Astrocyte of the spinal cord (primary cell): Measurements from ENCODE around the gene P2RY8.

Experiments used
- DNase-seq: peaks from one replicate; pipeline ENCODE4 v3.0.0; 2011; ENCODE audit warnings: low read depth, low spot score
- H3K4me3 ChIP-seq: 2 replicates; pipeline ENCODE4 v1.5.1; 2011; ENCODE audit warnings: low read depth, mild to moderate bottlenecking, low read length, moderate library complexity
- in situ Hi-C: cut with HindIII; loops from 2 replicates; pipeline ENCODE4 v1.10.0; 2017; ENCODE audit warnings: low sequenced_read_pairs
- TF ChIP-seq, protein P1 (sequence below): IDR thresholded peaks from 2 replicates; pipeline ENCODE4 v1.5.1; 2012; ENCODE audit warnings: low read depth, mild to moderate bottlenecking, low read length, inconsistent platforms

Gene P2RY8

GRCh38 chrX:1462110-1462509 lies 74.9 kb downstream of the P2RY8 start:
- TF ChIP-seq, protein P1, sequence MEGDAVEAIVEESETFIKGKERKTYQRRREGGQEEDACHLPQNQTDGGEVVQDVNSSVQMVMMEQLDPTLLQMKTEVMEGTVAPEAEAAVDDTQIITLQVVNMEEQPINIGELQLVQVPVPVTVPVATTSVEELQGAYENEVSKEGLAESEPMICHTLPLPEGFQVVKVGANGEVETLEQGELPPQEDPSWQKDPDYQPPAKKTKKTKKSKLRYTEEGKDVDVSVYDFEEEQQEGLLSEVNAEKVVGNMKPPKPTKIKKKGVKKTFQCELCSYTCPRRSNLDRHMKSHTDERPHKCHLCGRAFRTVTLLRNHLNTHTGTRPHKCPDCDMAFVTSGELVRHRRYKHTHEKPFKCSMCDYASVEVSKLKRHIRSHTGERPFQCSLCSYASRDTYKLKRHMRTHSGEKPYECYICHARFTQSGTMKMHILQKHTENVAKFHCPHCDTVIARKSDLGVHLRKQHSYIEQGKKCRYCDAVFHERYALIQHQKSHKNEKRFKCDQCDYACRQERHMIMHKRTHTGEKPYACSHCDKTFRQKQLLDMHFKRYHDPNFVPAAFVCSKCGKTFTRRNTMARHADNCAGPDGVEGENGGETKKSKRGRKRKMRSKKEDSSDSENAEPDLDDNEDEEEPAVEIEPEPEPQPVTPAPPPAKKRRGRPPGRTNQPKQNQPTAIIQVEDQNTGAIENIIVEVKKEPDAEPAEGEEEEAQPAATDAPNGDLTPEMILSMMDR = no peak
- no peak overlapping the region for H3K4me3 ChIP-seq
- in situ Hi-C loops = no loop called here
- DNase-seq = no peak

DNA sequence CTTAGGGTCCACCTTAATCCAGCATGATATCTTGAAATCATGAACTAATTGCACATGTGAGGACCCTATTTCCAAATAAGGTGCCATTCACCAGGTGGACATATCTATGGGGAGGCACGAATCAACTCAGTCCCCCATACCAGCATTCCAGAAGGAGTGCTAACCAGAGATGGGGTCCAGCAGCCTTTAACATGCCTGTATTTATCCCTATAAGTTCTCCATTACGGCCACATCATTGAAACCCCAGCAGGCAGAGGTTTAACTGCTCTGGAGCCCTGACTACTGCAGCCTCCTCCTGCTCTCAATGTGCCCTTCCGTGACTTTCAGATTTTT lies 81.1 kb downstream of the P2RY8 start:
- in situ Hi-C loops = no loop called here
- no peak for DNase-seq
- H3K4me3 ChIP-seq = no peak overlapping the region
- TF ChIP-seq, protein P1 = no peak

- peak overlapping the region; percentile 67 for H3K4me3 ChIP-seq
- TF ChIP-seq, protein P1 = peak; percentile 96
- in situ Hi-C loops = no loop called here
- peak; percentile 79 for DNase-seq
These were observed 82.8 kb downstream of the P2RY8 start for GRCh38 chrX:1453951-1454785.

- in situ Hi-C loops = no loop called here
- DNase-seq = no peak
- H3K4me3 ChIP-seq = peak overlapping the region; percentile 67
- TF ChIP-seq, protein P1 = no peak
These were observed 83.6 kb downstream of the P2RY8 start for GRCh38 chrX:1453395-1453783.

DNA sequence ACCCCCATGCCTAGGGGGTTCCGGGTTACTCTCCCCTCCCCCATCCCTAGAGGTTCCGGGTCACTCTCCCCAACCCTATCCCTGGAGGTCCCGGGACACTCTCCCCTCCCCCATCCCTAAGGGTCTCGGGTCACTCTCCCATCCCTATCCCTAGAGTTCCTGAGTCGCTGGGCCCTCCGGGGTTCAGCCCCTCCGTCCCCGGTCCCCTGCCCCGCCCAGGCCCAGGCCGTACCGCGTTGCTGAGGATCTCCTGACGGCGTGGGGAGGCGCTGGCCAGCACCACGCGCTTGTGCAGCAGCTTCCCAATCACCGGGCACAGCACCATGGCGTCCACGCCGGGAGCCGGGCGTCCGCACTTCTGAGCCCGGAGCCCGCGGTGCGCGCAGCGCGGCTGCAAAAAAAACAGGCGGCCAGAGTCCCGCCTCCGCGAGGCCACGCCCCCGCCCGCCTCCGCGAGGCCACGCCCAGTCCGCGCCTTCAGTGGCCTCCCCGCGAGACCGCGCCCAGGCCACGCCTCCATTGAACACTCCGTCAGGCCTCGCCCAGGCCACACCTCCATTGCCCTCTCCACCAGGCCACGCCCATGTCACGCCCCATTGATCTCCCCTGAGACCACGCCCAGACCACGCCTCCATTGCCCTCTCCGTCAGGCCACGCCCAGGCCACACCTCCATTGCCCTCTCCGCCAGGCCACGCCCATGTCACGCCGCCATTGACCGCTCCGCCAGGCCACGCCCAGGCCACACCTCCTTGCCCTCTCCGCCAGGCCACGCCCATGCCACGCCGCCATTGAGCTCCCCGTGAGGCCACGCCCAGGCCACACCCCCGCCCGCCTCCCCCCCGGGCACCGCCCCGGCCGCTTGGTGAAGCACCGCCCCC lies 84.2 kb downstream of the P2RY8 start, which contains the start of gene ASMTL:
ASMTL (minus strand) TSS at position 394 of the 879 bp plus-strand sequence; CDS start at position 325, 69 bp downstream.
- TF ChIP-seq, protein P1 = no peak
- in situ Hi-C loops = no loop called here

DNA sequence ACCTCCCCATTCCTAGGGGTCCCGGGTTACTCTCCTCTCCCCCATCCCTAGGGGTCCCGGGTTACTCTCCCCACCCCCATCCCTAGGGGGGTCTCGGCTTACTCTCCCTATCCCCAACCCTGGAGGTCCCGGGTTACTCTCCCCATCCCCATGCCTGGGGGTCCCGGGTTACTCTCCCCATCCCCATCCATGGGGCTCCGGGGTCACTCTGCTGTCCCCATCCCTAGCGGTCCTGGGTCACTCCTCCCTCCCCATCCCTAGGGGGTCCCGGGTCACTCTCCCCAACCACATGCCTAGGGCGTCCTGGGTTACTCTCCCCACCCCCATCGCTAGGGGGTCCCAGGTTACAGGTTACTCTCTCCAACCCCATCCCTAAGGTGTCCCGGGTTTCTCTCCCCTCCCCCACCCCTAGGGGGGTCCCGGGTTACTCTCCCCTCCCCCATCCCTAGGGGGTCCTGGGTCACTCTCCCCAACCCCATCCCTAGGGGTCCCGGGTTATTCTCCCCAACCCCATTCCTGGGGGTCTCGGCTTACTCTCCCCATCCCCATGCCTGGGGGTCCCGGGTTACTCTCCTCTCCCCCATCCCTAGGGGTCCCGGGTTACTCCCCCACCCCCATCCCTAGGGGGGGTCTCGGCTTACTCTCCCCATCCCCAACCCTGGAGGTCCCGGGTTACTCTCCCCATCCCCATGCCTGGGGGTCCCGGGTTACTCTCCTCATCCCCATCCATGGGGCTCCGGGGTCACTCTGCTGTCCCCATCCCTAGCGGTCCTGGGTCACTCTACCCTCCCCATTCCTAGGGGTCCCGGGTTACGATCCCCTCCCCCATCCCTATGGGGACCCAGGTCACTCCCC lies 85.1 kb downstream of the P2RY8 start:
- DNase-seq = no peak
- H3K4me3 ChIP-seq = peak overlapping the region; percentile 95
- in situ Hi-C loops = no loop called here
- TF ChIP-seq, protein P1 = no peak

More for the DNA sequence above, 84.2 kb downstream of the P2RY8 start, which contains the start of gene ASMTL:
- peak; percentile 99 for DNase-seq
- H3K4me3 ChIP-seq = peak within 1 kb of the TSS; percentile 95
